HG03060 (cell line): ENCODE data around the gene WDR76.
A peak's percentile ranks its signal among the peaks of the same experiment; 100 is the strongest.
"Not testable (repeated sequence)": the region's sequence is repeated elsewhere in the genome, so short reads cannot be mapped to it uniquely, and the experiment has no call there.

ENCODE experiments used
- ATAC-seq: cut with Tn5 transposase; IDR thresholded peaks from one replicate; pipeline ENCODE4 v1.9.1; 2021; ENCODE audit warnings: low read depth, moderate number of reproducible peaks; ENCODE audit not compliant: unreplicated experiment

WDR76 gene

DNA sequence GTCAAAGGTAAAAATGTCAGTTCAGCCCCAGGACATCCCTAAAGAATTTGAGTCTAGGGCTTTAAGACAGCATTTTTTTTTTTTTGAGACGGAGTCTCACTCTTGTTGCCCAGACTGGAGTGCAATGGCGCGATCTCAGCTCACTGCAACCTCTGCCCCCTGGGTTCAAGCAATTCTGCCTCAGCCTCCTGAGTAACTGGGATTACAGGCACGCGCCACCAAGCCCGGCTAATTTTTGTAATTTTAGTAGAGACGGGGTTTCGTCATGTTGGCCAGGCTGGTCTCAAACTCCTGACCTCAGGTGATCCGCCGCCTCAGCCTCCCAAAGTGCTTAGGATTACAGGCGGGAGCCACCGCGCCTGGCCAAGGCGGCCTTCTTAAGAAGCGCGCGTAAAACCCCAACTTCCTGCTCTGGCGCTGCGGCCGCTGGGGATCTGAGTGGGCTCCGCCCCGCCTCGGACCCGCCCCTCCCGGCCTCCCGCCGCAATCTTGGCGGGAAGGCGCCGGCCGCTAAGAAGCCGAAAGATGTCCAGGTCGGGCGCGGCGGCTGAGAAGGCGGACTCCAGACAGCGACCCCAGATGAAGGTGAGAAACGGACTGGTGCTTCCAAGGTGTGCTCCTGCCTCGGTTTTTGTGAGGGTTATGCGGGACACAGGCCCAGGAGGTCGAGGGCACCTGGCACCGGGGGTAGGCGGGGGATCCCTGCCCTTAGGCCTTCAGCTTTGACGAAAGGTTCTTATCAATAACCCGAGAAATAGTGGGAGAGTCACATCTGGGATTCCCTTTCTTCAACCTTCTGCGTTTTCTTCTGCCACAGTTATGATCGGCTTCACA, at the start of gene WDR76:
Gene WDR76, plus strand, starts transcription at position 495 of the 834 bp plus-strand sequence. Its CDS starts 31 bp downstream, at position 526.
- ATAC-seq, result no peak

DNA sequence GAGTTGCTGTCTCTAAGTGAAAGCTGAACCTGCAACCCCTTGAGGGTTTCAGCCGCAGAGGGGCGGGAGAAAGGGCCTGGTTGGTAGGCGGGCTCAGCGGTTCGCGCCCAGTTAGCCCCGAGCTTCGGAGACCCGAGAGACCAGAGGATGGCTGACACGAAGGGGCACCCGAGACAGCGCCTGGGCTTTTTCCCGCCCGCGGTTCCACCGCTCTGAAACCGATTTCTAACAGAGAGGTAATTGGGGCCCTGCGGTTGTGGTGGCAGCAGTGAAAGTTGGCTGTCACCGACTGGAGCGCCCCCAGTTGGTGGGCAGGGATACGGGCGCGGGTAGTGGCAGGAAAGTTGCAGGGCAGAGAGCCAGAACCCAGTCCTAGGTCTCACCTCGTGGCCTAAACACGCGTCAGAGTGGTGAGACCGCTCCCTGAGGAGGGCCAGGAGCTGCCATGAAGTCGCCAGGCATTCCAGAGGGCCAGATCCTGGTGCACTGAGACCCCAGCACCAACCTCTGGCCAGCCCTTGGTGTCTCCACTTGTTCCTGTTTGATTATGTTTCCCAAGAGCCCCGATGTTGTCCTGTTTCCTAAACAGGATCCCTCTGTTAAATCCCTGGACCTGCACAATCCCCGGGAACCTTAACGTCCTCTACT, 49.4 kb upstream of the WDR76 start:
- ATAC-seq, result peak; percentile 41

DNA sequence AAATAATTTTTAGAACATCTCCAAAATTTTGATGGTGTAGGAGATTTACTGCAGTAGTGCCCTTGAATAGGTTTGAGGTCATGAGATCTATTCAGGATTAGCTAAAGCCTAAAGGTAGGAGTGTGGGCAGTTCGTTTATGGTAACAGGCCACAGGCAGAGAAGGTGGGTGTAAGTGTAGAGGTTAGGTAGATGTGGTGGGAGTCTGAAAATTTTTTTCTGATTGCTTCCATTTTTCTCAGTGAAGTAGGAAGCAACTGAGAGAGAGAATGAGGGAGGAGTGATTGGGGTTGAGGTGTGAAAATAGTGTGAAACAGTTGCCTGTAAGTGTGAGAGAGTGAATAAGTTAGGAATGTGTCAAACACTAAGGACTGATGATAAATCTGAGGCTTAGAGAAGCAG, 47.8 kb upstream of the WDR76 start:
- no peak for ATAC-seq

DNA sequence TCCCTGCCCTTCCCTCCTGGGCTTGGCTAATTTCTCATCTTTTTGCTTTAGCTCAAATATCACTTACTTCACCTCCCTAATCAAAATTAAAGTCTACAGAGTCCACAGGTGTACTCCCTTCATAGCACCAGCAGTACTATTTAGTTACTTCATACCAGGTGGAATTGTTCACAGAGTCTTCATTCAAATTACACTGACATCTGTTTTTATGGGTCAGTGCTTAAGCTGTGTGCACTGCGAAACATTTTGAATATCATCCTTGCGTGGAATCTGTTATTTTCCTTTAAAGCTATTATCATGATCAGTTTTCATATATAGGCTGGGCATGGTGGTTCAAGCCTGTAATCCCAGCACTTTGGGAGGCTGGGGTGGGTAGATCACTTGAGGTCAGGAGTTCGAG, 37.4 kb upstream of the WDR76 start:
- no peak for ATAC-seq

DNA sequence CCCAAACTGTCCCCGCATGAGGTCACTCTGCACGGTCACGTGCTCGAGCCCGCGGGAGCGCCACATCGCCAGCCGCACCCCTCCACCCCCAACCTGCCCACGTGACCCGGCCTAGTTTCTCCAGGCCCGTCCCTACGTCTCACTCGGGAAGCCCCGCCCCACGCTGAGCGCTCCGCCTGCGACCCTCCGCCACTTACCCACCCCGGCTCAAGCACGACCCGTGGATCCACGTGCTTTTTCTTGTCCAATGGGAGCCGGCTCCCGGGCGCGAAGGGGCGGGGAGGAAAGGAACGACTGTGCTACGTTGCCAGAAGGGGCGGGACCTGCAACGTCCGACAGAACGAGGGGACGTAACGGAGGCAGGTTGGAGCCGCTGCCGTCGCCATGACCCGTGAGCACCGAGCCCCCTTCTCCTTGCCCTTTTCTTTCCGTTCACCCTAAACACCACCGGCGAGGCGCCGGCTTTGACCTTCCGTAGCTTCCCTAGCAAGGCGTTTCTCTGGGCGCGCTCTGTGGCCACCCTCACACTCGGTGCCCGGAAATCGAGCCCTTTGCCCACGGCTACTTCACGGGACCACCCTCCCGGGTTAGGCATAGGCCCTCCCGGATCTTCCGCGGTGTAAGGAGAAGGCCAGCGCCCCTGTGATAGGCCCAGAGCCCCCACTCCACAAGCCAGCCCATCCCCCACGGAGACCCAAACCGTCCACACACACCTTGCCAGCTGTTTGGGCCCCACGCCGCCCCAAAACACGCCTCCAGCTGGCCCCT, 34.6 kb upstream of the WDR76 start, which contains the start of gene SERF2:
Gene SERF2, plus strand, starts transcription at position 328 of the 768 bp plus-strand sequence. Its CDS starts 57 bp downstream, at position 385.
- ATAC-seq, result peak; percentile 78

DNA sequence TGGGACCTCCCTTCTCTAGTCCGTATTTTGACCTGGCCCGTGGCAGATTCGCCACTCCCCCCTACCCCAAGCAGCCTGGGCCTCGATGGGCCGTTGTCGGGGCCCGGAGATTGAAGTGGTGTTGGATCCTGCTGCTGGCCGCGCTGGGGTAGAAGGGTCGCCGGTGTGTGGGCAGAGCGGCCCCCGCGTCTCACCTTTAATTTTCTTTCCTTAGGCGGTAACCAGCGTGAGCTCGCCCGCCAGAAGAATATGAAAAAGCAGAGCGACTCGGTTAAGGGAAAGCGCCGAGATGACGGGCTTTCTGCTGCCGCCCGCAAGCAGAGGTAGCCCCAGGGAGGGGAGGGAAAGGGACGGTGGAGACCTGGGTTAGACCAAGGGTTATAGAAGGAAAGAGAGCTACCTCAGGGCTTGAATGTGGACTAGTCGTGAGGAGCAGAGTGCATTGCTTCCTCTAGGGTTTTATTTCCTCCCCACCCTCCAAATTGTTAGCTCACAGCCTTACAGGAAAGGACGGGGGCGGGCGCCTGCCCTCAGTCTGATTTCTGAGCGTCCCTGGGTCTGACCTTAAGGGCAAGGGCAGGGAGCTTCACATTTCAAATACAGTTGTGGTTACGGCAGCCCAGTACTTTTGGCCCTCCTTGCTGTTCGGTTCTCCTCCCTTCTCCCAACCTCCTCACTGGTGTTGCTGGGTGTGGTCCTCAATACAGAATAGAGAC, 33.9 kb upstream of the WDR76 start:
- no peak for ATAC-seq

DNA sequence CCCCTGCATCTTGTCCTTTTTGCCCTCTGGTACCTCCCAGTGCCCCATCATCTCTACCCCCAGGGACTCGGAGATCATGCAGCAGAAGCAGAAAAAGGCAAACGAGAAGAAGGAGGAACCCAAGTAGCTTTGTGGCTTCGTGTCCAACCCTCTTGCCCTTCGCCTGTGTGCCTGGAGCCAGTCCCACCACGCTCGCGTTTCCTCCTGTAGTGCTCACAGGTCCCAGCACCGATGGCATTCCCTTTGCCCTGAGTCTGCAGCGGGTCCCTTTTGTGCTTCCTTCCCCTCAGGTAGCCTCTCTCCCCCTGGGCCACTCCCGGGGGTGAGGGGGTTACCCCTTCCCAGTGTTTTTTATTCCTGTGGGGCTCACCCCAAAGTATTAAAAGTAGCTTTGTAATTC, 33.2 kb upstream of the WDR76 start:
- ATAC-seq, result no peak

DNA sequence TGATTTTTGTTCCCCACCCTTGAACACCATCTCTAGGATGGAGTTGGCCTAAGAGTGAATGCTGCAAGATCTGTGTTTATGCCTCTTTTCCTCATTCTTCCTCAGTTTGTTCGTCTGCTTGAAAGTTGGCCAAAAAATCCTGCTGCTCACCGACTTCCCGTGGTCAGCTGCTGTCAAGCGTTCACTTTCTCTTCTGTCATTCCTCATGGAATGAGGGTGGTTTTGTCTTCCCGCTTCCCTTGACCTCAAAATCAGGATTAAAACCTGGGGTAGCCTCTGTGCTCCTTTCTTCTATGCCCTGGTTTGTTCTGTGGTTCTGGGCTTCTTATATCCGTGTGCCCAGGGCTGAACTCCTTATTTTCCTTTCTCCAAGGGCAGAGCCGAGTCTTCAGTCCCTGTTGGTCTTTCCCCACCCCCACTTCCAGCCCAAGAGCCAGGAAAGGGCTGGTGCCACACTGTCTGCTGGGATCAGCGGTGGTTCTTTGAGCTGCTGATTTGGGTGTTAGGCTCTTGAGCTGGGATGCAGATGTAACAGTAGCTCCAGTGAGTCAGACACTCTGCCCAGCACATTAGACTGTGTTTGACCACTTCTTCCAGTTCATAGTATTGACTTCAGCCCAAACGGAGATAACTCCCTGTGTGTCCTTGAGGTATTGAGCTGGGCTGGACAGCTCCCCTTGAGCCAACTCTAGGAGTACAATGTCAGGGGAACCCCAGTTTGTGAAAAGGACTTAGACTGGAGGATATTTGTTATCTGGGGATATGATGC, 32.3 kb upstream of the WDR76 start:
- ATAC-seq, result no peak

DNA sequence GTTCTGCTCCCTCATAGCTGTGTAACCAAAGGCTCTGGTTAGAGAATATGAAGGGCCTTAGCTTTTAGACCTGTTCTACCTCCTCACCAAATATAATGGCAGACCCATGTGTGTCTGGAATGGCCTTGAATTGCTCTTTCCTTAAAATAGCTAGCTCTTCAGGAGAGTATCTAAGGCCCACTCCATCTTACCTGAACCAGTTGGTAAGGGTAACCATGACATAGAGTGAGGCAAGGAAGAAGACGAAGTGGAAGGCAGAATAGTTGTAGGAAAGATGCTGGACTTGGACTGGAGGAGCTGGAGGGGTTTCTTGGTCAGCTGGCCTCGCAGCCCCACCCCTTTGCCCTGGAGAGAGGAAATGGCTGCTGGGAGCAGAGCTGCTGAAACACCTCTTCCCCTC, 31.6 kb upstream of the WDR76 start:
- ATAC-seq, result no peak

DNA sequence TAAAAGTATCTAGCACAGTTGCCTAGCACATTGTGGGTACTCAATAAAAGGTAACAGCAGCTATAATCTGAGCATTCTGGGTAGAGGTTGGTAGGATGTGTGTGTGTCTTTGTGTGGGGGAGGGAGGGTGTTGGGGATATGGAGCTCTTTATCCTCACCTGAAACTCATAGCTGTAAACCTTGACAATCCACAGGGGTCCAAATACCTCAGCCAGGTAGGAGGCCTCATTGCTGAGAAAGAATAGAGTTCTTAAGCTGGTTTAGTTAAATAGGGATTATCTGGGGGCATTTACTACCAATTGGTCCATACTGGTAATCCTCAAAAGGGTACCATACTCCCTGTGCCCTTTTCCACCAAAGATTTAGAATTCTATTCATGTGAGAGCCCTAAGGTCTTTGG, 30.8 kb upstream of the WDR76 start:
- no peak for ATAC-seq

DNA sequence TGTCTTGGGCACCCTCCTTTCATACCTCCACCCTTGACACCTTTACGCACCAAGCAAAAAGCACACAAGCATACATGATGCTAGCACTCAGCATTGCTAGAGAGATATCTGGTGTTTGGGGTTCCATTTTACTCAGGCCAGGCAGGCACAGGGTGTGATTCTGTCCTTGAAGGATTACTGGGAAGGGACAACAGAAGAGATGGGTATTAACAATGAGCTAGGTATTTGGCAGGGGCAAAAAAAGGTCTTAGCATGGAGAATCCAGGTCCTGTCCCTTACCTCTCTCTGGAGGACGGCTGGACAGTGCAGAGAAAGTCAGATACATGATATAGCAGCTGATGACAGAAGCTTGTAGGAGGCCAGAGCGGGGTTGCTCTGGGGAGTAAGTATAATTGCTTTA, 30.2 kb upstream of the WDR76 start:
- ATAC-seq, result no peak

DNA sequence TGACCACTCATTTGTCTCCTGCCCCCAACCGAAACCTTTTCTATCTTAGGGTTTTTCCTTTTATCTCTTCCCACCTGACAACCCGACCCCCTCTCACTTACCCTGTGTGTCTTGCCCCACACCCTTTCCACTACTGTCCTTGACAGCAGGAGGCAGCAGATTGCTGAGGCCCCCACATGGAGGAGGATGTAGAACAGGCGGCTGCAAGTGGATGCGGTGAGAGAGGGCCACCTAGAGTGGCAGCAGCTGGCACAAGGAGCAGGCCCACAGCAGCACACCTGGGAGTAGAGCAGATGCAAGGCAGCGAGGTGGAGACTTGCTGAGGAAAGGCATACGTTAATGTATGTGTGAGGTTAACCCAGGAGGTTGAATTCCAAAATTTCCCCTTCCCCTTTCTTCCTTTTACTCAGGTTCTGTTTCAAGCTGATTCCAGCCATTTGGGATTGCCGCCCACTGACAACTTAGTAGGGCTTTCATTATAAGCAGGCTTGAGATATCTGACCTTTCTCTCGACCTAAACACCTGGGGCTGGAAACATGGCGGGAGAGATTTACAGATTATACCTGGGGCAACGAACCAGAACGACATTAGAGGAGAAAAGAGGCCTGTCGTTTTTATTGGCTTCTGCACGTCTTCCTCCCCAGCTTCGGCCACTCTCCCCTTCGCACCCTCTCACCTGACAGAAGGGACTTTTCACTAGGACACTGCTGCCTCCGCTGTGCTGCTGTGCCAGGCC, 27.4 kb upstream of the WDR76 start:
- ATAC-seq, result no peak

DNA sequence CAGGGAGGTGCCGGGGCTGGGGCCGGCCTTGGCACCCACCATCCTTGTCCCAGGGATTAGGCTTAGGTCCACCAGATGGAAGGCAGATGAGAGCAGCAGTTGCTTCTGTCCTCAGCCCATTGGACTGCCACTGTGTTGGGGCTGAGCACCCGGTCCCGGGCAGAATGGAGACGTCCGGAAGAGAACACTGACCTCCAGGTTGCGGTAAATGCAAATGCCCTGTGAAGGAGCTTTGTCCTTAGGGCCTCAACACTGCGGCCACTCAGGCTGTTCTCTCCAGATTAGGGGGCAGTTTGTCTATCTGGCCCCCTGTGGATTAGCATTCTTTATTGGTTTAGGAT, 26.9 kb upstream of the WDR76 start, which contains the start of gene SERINC4:
Gene SERINC4, minus strand, starts transcription at position 276 of the 341 bp plus-strand sequence. Its CDS starts 234 bp downstream, at position 42.
- no peak for ATAC-seq

DNA sequence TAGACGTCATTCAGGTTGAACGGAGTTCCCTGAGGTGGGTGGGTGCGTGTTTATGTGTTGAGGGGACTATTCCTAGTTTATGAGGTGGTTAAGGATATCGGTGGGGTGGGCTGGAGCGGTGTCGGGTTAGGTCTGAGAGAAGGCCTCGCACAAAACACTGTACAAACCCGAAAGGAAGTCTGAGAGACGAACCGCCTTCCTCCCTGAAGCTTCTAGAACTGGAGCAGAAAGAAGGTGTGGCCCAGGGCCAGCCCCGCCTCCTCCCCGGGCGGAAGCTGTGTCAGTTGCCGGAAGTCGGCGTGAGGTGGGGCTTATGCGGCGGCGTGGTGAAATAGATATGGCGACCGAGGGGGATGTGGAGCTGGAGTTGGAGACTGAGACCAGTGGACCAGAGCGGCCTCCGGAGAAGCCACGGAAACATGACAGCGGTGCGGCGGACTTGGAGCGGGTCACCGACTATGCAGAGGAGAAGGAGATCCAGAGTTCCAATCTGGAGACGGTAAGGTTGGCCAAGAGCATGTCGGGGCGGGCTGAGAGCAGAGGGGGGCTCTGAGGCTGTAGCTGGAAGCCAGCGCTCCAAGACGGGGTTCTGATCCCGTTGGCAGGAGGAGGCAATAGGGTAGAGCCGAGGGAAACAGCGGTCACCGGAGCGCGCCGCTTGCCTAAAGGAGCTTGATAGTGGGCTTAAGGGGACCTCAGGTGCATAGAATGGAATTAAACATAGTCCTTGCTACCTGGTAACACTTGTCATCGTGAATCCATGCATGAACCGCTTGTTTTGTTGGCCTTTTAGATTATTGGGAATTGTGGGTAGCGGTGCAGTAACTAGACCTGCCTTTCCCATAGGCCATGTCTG, 26.3 kb upstream of the WDR76 start, which contains the start of gene HYPK:
Gene HYPK, plus strand, starts transcription at position 314 of the 856 bp plus-strand sequence. Its CDS starts 24 bp downstream, at position 338.
- peak; percentile 55 for ATAC-seq

DNA sequence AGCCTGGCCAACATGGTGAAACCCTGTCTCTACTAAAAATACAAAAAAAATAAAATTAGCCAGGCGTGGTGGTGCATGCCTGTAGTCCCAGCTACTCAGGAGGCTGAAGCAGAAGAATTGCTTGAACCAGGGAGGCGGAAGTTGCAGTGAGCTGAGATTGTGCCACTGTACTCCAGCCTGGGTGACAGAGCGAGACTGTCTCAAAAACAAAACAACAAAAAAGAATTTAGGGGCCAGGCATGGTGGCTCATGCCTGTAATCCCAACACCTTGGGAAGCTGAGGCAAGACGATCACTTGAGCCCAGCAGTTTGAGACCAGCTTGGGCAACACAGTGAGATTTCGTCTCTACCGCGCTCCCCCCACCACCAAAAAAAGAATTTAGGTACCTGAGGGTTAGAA, 24.1 kb upstream of the WDR76 start:
- not testable (repeated sequence) for ATAC-seq

DNA sequence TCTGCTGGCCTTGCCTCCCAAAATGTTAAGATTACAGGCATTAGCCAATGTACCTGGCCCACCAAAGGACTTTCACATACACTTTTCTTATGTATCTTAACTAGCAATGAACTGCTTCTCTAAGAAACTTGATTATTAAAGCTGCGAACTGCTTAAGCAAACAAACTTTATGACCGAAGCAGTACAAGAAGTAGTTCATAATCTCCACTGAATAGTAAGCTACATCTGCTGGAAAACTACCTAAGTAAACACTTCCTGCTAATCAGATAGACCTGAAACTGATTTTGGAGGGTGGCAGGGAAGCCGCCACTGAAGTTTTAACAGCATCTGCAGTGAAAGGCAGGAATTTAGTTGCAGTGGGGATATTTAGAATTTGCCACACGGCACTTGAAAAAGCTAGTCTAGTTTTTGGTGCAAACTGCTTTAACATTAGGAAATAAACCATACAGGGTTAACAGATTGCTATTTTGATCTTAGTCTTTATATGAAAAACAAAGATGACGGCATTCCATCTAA, 18.3 kb upstream of the WDR76 start:
- no peak for ATAC-seq

DNA sequence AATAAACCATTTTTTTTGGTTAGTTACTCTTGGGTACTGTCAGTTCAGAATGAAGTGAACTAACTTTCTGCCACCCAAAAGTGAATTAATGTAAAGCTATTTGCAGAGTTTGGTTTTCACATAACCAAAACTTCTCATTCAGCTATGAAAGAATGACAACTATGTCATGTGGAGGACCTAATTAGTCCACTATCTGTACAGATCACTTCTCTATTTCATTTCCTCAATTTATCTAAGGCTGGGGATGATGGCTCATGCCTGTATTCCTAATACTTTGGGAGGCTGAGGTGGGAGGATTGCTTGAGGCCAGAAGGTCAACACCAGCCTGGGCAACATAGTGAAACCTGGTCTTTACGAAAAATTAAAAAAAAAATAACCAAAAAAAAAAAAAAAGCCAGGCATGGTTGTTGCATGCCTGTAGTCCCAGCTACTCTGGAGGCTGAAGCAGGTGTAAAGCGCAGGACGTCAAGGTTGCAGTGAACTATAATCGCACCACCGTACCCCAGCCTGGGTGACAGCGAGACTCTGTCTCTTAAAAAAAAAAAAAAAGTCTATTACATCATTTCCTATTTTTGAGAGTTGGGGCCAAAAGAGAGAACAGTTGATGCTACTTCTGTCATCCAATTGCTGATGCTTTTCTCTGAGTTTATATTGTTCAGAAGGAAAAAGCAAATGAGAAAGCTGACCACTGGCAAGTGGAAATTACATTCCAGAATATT, 17.7 kb upstream of the WDR76 start:
- ATAC-seq, result no peak
